SU-DHL-6 (cell line): ENCODE measurements around the gene TREM1.

Source experiments
- EZH2phosphoT487 ChIP-seq: fragments of 200-600 bp; sonication (generic), shearing (Covaris generic); conservative IDR thresholded peaks from 2 replicates; pipeline ENCODE4 v1.6.1; 2018; ENCODE audit warnings: mild to moderate bottlenecking, antibody characterized with exemption, low read length, moderate library complexity, mixed read lengths
- TF ChIP-seq, protein P1 (sequence below): fragments of 200-600 bp; sonication (generic); IDR thresholded peaks from one replicate; pipeline ENCODE4 v1.5.1; 2017; ENCODE audit warnings: antibody characterized with exemption, mild to moderate bottlenecking, low read length, moderate library complexity; ENCODE audit not compliant: insufficient read depth, poor library complexity, severe bottlenecking

DNA sequence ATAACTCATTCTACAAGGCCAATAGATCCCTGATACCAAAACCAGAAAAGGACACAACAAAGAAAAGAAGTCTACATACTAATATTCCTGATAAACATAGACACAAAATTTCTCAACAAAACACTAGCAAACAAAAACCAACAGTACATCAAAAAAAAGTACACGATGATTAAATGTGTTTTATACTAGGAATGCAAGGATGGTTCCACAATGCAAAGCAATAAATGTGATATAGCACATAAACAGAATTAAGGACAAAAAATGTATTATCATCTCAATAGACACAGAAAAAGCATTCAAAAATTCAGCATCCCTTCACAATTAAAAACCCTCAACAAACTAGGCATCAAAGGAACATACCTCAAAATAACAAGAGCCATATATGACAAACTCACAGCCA is 23.2 kb downstream of the TREM1 start:
- TF ChIP-seq, protein P1, sequence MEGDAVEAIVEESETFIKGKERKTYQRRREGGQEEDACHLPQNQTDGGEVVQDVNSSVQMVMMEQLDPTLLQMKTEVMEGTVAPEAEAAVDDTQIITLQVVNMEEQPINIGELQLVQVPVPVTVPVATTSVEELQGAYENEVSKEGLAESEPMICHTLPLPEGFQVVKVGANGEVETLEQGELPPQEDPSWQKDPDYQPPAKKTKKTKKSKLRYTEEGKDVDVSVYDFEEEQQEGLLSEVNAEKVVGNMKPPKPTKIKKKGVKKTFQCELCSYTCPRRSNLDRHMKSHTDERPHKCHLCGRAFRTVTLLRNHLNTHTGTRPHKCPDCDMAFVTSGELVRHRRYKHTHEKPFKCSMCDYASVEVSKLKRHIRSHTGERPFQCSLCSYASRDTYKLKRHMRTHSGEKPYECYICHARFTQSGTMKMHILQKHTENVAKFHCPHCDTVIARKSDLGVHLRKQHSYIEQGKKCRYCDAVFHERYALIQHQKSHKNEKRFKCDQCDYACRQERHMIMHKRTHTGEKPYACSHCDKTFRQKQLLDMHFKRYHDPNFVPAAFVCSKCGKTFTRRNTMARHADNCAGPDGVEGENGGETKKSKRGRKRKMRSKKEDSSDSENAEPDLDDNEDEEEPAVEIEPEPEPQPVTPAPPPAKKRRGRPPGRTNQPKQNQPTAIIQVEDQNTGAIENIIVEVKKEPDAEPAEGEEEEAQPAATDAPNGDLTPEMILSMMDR: no peak
- TF ChIP-seq EZH2phosphoT487: no peak
